Lower leg skin (tissue), 4 donors: ENCODE measurements around the gene KLRK1. TPM values are rescaled to one million over a fixed set of nuclear protein-coding genes. Genes with fewer than 3 reads are reported as not detected.

Experiments
- DNase-seq, 2 donors: peaks; one replicate each; pipeline ENCODE4 v3.0.0-alpha.2; 2019; ENCODE audit warnings: low spot score in 2 of 2
- H3K4me3 ChIP-seq: fragments of 200-600 bp; sonication (generic); 2 replicates; pipeline ENCODE4 v1.5.1; 2017; ENCODE audit warnings: mild to moderate bottlenecking, low read depth; ENCODE audit not compliant: poor library complexity, severe bottlenecking
- POLR2A ChIP-seq, 2 donors: fragments of 450-650 bp; IDR thresholded peaks; one replicate each; pipeline ENCODE4 v1.6.1; 2016 to 2017; ENCODE audit warnings: antibody characterized with exemption in 2 of 2, mild to moderate bottlenecking in 1 of 2, moderate library complexity in 1 of 2
- WGBS, 2 donors: methylation state at CpG; one replicate each; pipeline ENCODE4 v1.1.5; 2018; 5-methylcytosine and 5-hydroxymethylcytosine counted together
- intact Hi-C: fragments of 100-400 bp; cut with DNase I; formaldehyde crosslinking; loops from one replicate; pipeline ENCODE4 v1.15.0; 2023; ENCODE audit warnings: low total_unique reads
- total RNA-seq, 4 donors: library from RNA; depleted of rRNA; stranded (reverse); fragments of >200 nt; gene quantifications; one replicate each; pipeline ENCODE4 v1.1.0, GENCODE V29; 2016
- TF ChIP-seq, protein P1 (sequence below), 3 donors: fragments of 450-650 bp; IDR thresholded peaks; one replicate each; pipeline ENCODE4 v1.5.1; 2016; ENCODE audit warnings: antibody characterized with exemption in 3 of 3, mild to moderate bottlenecking in 3 of 3, moderate library complexity in 2 of 3

Gene KLRK1
- total RNA-seq, 4 donors from 2014 or later, result 0.46 TPM; not detected in 3

DNA sequence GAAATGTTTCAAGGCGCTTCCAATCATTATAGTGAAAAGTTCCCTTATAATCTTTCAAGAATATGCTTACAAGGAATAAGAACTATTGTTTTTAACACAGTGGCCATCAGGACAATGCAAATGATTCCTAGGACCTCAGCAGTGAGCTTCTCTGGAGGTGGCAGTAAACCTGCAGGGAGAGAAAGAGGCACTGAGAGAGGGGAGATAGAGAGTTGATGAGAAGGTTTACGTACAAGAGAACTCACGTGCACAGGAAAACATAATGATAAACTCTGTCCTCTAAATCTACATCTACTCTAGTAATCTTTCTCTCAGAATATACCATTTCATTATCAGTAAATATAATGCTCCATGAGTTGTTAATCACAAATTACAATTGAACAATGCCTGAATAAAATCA, 19.0 kb upstream of the KLRK1 start:
- TF ChIP-seq POLR2A (IDR thresholded peaks at IDR 0.05), result no peak
- TF ChIP-seq, protein P1, sequence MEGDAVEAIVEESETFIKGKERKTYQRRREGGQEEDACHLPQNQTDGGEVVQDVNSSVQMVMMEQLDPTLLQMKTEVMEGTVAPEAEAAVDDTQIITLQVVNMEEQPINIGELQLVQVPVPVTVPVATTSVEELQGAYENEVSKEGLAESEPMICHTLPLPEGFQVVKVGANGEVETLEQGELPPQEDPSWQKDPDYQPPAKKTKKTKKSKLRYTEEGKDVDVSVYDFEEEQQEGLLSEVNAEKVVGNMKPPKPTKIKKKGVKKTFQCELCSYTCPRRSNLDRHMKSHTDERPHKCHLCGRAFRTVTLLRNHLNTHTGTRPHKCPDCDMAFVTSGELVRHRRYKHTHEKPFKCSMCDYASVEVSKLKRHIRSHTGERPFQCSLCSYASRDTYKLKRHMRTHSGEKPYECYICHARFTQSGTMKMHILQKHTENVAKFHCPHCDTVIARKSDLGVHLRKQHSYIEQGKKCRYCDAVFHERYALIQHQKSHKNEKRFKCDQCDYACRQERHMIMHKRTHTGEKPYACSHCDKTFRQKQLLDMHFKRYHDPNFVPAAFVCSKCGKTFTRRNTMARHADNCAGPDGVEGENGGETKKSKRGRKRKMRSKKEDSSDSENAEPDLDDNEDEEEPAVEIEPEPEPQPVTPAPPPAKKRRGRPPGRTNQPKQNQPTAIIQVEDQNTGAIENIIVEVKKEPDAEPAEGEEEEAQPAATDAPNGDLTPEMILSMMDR (IDR thresholded peaks at IDR 0.05), result no peak
- intact Hi-C loops, result no loop called here
- WGBS, 2 donors, result 68 to 74% methylated on average over 3 of the region's 3 CpGs
- no peak overlapping the region for H3K4me3 ChIP-seq
- DNase-seq, result no peak

DNA sequence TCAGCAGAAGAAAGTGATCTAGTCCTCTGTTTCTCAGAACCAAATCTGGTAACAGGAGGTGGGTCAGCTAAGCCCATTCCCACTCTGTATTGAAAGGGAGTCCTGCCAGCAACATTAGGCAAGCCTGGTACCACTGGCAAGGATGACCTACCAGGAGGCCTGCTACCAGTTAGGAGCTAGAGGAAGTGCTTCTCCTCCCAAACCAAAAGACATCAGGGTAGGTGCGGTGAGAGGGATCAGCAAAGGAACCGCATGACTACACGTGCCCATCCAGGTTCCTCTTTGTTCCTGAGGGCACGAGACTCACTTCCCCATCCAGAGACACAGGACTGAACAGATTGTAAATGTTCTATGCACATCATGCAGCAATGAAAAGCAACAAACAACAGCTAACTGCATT, 16.9 kb upstream of the KLRK1 start:
- TF ChIP-seq, protein P1 (IDR thresholded peaks at IDR 0.05), result no peak
- TF ChIP-seq POLR2A (IDR thresholded peaks at IDR 0.05), result no peak
- WGBS, 2 donors, result 43 to 61% methylated on average over 4 of the region's 4 CpGs
- peak; percentile 53 to 86 for DNase-seq
- intact Hi-C loops, result no loop called here
- H3K4me3 ChIP-seq, result no peak overlapping the region

DNA sequence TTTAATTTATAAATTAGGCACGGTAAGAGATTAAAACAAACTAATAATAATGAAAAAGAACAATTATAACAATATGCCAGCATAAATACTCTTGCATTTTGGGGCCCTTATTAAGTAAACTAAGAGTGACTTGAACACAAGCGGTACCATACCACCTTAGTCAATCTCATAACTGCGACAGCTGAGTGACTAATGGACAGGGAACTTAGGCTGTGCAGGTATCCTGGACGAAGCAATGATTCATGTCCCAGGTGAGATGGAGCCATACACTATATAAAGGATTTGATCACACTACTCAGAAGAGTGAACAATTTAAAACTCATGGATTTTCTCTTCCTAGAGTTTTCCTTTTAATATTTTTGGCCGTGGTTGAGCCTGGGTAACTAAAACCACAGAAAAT, 15.5 kb upstream of the KLRK1 start:
- no peak for TF ChIP-seq POLR2A (IDR thresholded peaks at IDR 0.05)
- TF ChIP-seq, protein P1 (IDR thresholded peaks at IDR 0.05), result no peak
- no peak for DNase-seq
- intact Hi-C loops, result no loop called here
- no peak overlapping the region for H3K4me3 ChIP-seq
- WGBS, 2 donors, result 92 to 94% methylated on average over 5 of the region's 5 CpGs

DNA sequence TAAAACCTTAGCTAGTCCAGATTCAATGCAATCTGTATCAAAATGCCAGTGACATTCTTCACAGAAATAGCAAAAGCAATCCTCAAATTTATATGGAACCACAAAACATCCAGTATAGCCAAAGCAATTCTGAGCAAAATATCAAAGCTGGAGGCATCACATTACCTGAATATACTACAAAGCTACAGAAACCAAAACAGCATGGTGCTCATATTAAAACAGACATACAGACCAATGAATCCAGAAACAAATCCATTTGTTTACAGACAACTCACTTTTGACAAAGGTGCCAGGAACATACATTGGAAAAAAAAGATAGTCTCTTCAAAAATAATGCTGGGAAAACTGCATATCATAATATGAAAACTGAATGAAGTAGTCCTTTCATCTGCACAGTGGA, 15.0 kb upstream of the KLRK1 start:
- intact Hi-C loops, result no loop called here
- no peak overlapping the region for H3K4me3 ChIP-seq
- DNase-seq, result no peak
- TF ChIP-seq, protein P1 (IDR thresholded peaks at IDR 0.05), result no peak
- TF ChIP-seq POLR2A (IDR thresholded peaks at IDR 0.05), result no peak

DNA sequence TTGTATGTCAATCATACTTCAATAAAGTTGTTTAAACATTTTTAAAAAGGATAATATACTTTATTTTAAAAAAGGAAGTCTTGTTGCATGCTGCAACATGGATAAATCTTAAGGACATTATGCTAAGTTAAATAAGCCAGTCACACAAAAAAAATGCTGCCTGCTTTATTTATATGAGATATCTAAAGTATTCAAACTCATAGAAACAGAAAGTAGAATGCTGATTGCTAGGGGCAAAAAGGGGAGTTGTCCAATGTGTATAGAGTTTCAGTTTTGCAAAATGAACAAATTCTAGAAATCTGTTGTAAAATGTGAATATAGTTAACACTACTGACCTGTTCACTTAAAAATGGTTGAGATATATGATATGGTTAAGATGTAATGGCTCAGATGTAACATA, 11.0 kb upstream of the KLRK1 start:
- no peak overlapping the region for H3K4me3 ChIP-seq
- intact Hi-C loops, result no loop called here
- no peak for DNase-seq
- TF ChIP-seq POLR2A (IDR thresholded peaks at IDR 0.05), result no peak
- TF ChIP-seq, protein P1 (IDR thresholded peaks at IDR 0.05), result no peak

DNA sequence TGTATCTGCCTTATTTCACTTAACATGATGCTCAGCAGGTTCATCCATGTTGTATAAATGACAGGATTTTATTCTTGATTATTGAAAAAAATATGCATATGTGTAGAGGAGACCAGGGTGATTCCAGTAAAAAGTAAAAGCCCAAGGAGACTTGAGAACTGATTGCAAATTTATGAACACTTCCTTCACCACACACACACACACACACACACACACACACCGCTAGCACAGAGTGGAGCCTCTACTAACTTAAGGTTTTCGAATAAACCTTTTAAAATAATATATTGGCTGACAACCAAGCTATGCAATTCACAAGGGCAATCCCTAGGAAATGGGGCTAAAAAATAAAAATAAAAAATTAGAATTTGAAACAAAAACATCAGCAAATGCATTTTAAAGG, 8.3 kb upstream of the KLRK1 start:
- DNase-seq, result no peak
- 85 to 92% methylated on average over 2 of the region's 2 CpGs for WGBS, 2 donors
- no peak for TF ChIP-seq POLR2A (IDR thresholded peaks at IDR 0.05)
- TF ChIP-seq, protein P1 (IDR thresholded peaks at IDR 0.05), result no peak
- no peak overlapping the region for H3K4me3 ChIP-seq
- intact Hi-C loops, result no loop called here
